IPS DF 6.9 (cell line): Measurements from ENCODE around the gene SLC6A19.

Experiments
- DNase-seq: peaks from one replicate; pipeline ENCODE4 v3.0.0-alpha.2; 2013; ENCODE audit warnings: low read depth, low spot score
- H3K27ac ChIP-seq: one replicate; pipeline ENCODE4 v1.5.1; 2013; ENCODE audit warnings: low read length, control low read depth
- H3K27me3 ChIP-seq: 2 replicates; pipeline ENCODE4 v1.6.1; 2013; ENCODE audit warnings: mild to moderate bottlenecking, low read length; ENCODE audit not compliant: control insufficient read depth, insufficient read depth
- H3K36me3 ChIP-seq: 2 replicates; pipeline ENCODE4 v1.6.1; 2013; ENCODE audit warnings: low read length; ENCODE audit not compliant: control insufficient read depth, insufficient read depth
- H3K4me1 ChIP-seq: 2 replicates; pipeline ENCODE4 v1.6.1; 2013; ENCODE audit warnings: low read length; ENCODE audit not compliant: control insufficient read depth, insufficient read depth
- H3K4me3 ChIP-seq: 2 replicates; pipeline ENCODE4 v1.5.1; 2013; ENCODE audit warnings: mild to moderate bottlenecking, low read length
- H3K9me3 ChIP-seq: 2 replicates; pipeline ENCODE4 v1.6.1; 2013; ENCODE audit warnings: low read length, inconsistent platforms; ENCODE audit not compliant: control insufficient read depth, insufficient read depth
- WGBS: extraction: QIAGEN DNeasy Blood & Tissue Kit; methylation state at CpG from one replicate; pipeline ENCODE4 v1.1.7; 2013; ENCODE audit warnings: mixed read lengths, missing lambda C conversion rate; ENCODE audit not compliant: insufficient read length, insufficient coverage; 5-methylcytosine and 5-hydroxymethylcytosine counted together

SLC6A19 gene

GRCh38 chr5:1187234-1187949, 14.0 kb upstream of the SLC6A19 start:
- Histone ChIP-seq H3K27ac (no peak overlapping the region), H3K4me1 (0 out of 2 replicates have a peak, but pooled peaks cover 2% of the 10 kb centered on the region), H3K36me3 (no peaks in the 10 kb centered on the region), H3K27me3 (no peaks in the 10 kb centered on the region), H3K4me3 (no peak overlapping the region), H3K9me3 (no peaks in the 10 kb centered on the region)
- WGBS = no CpG with 5 or more reads among the region's 18 CpGs
- no peak for DNase-seq

DNA sequence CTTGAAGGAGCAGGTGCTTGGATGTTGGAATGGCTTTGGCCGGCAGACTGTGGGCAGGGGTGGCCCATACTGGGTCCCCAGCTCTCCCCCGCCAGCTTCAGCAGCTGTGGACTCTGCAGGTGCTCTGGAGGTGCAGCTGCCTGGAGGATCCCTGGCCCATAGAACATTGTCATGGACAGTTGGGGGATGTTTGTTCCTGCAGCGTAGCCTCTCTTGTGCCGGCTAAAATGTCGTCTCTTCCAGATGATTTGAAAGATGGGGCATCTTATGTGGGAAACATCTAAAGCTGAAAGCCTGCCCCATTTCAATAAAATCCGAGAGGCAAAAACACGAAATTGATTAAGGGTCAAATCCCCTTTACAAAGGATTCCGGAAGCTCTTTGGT, 13.5 kb upstream of the SLC6A19 start:
- Histone ChIP-seq H3K9me3 (no peaks in the 10 kb centered on the region), H3K27me3 (no peaks in the 10 kb centered on the region), H3K27ac (no peak overlapping the region), H3K4me1 (0 out of 2 replicates have a peak, but pooled peaks cover 2% of the 10 kb centered on the region), H3K4me3 (no peak overlapping the region), H3K36me3 (no peaks in the 10 kb centered on the region)
- DNase-seq = no peak
- WGBS = no CpG with 5 or more reads among the region's 8 CpGs

GRCh38 chr5:1188464-1188863, 12.9 kb upstream of the SLC6A19 start:
- Histone ChIP-seq H3K27me3 (no peaks in the 10 kb centered on the region), H3K27ac (no peak overlapping the region), H3K4me1 (0 out of 2 replicates have a peak, but pooled peaks cover 2% of the 10 kb centered on the region), H3K4me3 (no peak overlapping the region), H3K36me3 (no peaks in the 10 kb centered on the region), H3K9me3 (no peaks in the 10 kb centered on the region)
- DNase-seq = no peak
- no CpG with 5 or more reads among the region's 6 CpGs for WGBS

DNA sequence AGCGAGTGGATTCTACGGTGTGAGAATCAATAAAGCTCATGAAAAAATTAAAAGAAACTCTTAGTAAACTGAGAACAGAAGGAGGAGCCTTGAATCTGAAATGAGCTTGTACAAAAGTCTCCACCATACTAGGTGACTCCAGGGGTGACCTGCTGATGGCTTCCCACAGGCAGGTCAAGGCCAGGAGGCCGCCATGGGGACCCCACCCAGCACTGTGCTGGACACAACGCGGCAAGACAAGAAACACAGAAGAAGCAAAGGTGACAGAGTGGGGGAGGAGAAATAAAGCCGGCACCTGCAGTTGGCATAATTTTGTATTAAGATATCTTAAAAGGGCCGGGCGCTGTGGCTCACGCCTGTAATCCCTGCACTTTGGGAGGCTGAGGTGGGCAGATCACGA, 12.1 kb upstream of the SLC6A19 start:
- Histone ChIP-seq H3K27ac (no peak overlapping the region), H3K4me3 (no peak overlapping the region), H3K9me3 (no peaks in the 10 kb centered on the region), H3K27me3 (no peaks in the 10 kb centered on the region), H3K36me3 (no peaks in the 10 kb centered on the region), H3K4me1 (0 out of 2 replicates have a peak, but pooled peaks cover 2% of the 10 kb centered on the region)
- DNase-seq = no peak
- no CpG with 5 or more reads among the region's 10 CpGs for WGBS

GRCh38 chr5:1190278-1190677, 11.1 kb upstream of the SLC6A19 start:
- Histone ChIP-seq H3K9me3 (no peaks in the 10 kb centered on the region), H3K4me1 (0 out of 2 replicates have a peak, but pooled peaks cover 2% of the 10 kb centered on the region), H3K4me3 (no peak overlapping the region), H3K27ac (no peak overlapping the region), H3K36me3 (no peaks in the 10 kb centered on the region), H3K27me3 (no peaks in the 10 kb centered on the region)
- DNase-seq = no peak
- WGBS = no CpG with 5 or more reads among the region's 12 CpGs

- Histone ChIP-seq H3K27me3 (no peaks in the 10 kb centered on the region), H3K9me3 (no peaks in the 10 kb centered on the region), H3K36me3 (no peaks in the 10 kb centered on the region), H3K4me3 (no peak overlapping the region), H3K4me1 (0 out of 2 replicates have a peak, but pooled peaks cover 2% of the 10 kb centered on the region), H3K27ac (no peak overlapping the region)
- no peak for DNase-seq
- no CpG with 5 or more reads among the region's 6 CpGs for WGBS
These were observed 10.6 kb upstream of the SLC6A19 start for GRCh38 chr5:1190837-1191239.

DNA sequence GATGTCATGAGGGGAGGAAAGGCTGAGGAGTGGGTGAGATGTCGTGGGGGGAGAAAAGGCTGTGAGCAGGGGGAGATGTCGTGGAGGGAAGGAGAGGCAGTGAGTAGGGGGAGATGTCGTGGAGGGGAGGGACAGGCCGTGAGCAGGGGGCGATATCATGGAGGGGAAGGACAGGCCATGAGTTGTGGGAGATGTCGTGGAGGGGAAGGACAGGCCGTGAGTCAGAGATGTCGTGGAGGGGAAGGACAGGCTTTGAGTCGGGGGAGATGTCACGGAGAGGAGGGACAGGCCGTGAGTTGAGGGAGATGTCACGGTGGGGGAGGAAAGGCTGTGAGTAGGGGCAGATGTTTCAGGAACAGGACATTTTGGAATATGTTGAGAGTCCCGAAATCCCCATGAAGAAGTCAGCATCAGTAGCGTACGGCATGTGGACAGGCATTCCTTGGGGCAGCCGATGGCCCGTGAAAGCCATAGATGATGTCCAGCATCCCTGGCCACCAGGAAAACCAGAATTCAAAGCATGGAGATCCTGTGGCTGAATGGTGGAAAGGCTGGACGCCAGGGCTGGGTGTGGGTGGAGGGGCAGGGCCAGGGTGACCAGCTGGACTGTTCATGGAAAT, 8.3 kb upstream of the SLC6A19 start:
- H3K27ac ChIP-seq = no peak overlapping the region
- no peaks in the 10 kb centered on the region for H3K4me1 ChIP-seq
- H3K4me3 ChIP-seq = no peak overlapping the region
- no peak for DNase-seq
- no peaks in the 10 kb centered on the region for H3K9me3 ChIP-seq
- no peaks in the 10 kb centered on the region for H3K36me3 ChIP-seq
- H3K27me3 ChIP-seq = no peaks in the 10 kb centered on the region
- WGBS = no CpG with 5 or more reads among the region's 18 CpGs

GRCh38 chr5:1193591-1193985, 7.8 kb upstream of the SLC6A19 start:
- H3K4me1 ChIP-seq = no peaks in the 10 kb centered on the region
- DNase-seq = no peak
- no peak overlapping the region for H3K27ac ChIP-seq
- WGBS = no CpG with 5 or more reads among the region's 28 CpGs
- no peaks in the 10 kb centered on the region for H3K36me3 ChIP-seq
- H3K4me3 ChIP-seq = no peak overlapping the region
- H3K27me3 ChIP-seq = no peaks in the 10 kb centered on the region
- no peaks in the 10 kb centered on the region for H3K9me3 ChIP-seq

DNA sequence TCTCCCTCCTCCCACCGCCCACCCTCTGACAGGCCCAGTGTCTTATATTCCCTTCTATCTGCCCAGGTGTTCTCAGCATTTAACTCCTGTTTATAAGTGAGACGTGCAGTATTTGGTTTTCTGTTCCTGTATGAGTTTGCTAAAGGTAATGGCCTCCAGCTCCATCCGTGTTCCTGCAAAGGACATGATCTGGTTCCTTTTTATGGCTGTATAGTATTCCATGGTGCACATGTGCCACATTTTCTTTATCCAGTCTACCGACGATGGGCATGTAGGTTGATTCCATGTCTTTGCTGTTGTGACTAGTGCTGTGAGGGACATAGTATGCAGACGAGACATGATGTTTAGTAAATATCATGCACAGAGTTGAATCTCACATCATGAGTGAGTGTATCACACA, 7.0 kb upstream of the SLC6A19 start:
- no peaks in the 10 kb centered on the region for H3K36me3 ChIP-seq

GRCh38 chr5:1195439-1195838, 6.0 kb upstream of the SLC6A19 start:
- Histone ChIP-seq H3K27ac (no peak overlapping the region), H3K4me3 (no peak overlapping the region), H3K36me3 (no peaks in the 10 kb centered on the region), H3K9me3 (no peaks in the 10 kb centered on the region), H3K27me3 (no peaks in the 10 kb centered on the region), H3K4me1 (no peaks in the 10 kb centered on the region)
- no peak for DNase-seq
- no CpG with 5 or more reads among the region's 5 CpGs for WGBS

More for the DNA sequence above, 7.0 kb upstream of the SLC6A19 start:
- Histone ChIP-seq H3K9me3 (no peaks in the 10 kb centered on the region), H3K4me3 (no peak overlapping the region), H3K27me3 (no peaks in the 10 kb centered on the region), H3K4me1 (no peaks in the 10 kb centered on the region), H3K27ac (no peak overlapping the region)
- WGBS = no CpG with 5 or more reads among the region's 6 CpGs
- no peak for DNase-seq
